ENCODE data around the gene LETM1.

DNA sequence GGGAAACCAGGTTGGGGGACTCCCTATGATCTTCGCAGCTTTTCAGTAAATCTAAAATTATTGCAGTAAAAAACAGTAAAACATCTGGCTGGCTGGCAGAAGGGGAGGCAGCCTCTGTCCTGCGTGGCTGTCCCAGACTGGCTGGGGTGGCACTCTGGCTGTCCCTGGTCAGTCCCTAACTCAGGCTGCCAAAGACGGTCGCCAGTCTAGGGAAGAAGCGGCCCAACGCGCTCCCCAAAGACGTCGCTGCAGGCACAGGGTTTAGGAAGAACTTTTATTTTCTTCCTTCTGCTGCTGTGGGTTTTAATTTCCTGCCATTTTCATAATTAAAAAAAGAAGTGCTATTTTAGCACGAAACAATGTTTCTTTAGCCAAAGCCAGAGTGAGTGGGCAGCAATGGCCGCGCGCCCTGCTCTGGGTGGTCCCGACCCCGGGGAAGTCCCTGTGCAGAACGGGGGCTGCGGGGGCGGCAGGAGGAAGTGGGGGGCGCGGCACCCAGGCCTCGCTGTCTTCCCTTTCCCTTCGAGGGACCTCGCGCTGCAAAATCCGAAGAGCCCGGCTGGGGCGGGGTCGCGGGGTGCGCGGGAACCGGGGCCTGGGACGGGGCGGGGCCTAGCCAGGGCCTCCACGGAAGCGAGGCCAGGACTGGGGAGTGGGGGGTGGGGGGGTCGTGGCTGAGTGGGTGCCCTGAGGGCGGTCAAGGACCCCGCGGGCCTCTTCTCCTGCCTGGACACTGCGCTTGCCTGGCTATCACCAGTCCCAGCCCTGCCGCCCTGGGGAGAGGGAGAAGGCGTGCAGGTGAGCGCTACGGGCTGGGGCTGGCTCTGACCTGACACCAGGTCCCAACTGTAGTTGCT lies 6.3 kb upstream of the LETM1 start:
- TF ChIP-seq CTCF (IDR thresholded peaks at IDR 0.05; ENCODE audit: insufficient read depth, low read depth, low read length) (no peak), EZH2 (IDR thresholded peaks at IDR 0.05; ENCODE audit: insufficient read depth, low read length) (no peak)

All from astrocyte (in vitro differentiated cells and primary cell).